GM19463 (cell line): ENCODE data around the gene EPM2A.

Experiments used
- ATAC-seq: cut with Tn5 transposase; IDR thresholded peaks from one replicate; pipeline ENCODE4 v1.9.1; 2021; ENCODE audit warnings: mild to moderate bottlenecking, moderate library complexity; ENCODE audit not compliant: unreplicated experiment

The EPM2A gene

DNA sequence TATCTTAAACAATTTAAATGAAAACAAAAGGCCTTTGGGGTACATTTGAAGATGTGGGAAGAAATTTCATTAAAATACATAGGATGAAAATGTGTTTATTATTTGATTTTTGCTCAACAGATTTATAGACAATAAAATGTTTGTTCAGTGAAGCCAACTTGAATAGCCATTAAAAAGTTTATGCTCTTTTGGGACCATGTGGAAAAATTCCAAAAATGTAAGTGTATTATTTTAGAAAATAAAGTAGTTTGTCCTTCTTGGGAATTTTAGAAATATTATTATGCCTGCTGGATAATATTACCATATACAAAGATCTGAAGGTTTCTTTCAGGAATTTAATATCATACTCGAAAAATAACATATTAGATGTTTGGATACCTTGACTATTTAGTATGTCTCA is 131.3 kb downstream of the EPM2A start:
- ATAC-seq: no peak

GRCh38 chr6:145603424-145603833 is 131.9 kb downstream of the EPM2A start:
- ATAC-seq: no peak

- ATAC-seq: no peak
Observed at GRCh38 chr6:145602726-145603326, 132.5 kb downstream of the EPM2A start.

GRCh38 chr6:145601397-145601796 is 133.9 kb downstream of the EPM2A start:
- ATAC-seq: no peak

DNA sequence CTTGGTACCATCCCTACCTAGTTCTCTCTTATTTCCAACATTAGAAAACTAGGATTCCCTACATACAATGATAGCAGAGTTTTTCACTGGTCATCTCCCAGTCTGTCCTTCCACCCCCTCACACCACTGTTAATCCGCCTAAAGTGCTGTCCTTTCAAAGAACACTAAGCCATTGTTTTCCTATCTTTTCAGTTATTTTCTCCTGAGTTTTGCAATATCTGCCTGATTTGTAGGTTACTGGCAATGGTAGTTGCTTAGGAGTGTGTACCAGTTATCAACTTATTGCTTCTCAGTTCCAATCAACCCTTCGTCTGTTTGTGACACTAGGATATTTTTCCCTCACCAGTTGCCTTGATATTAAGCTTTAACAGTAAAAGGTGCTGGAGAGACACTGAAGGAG is 135.0 kb downstream of the EPM2A start:
- no peak for ATAC-seq

DNA sequence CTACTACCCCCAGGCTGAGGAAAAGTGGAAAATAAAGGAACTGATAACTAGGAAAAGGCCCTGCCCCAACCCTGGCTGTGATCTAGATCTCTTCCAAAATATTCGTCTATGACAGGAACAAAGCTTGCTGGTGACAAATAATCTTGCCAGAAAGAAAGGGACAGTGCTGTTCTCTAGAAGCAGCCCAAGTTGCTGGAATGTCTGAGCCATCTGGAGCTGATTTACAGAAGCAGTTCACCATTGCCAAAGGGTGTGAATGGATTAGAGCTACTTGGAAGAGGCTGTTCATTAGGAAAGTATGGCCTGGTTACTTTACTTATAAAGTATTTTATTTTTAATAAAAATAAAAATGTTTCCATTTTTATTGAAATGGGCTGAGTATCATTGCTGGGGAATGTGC is 146.3 kb downstream of the EPM2A start:
- ATAC-seq: no peak

- no peak for ATAC-seq
Observed at GRCh38 chr6:145587334-145587733, 148.0 kb downstream of the EPM2A start.

DNA sequence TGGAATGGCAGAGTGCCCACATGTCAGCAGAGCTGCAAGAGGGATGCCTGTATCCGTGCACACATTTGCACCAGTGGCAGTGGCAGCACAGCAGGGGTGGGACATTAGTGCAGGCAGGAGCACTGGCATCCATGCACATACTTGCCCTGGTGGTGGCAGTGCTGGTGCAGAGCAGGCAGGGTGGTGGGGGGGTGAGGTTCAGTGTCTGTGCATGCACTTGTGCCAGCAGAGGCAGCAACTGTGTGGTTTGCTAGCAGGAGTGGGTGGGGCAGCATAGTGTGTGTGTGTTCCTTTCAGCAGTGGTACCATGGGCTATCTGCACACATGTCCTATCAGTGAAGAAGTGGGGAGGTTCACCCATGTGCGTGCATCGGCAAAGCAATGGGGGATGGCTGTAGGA is 151.6 kb downstream of the EPM2A start:
- ATAC-seq: no peak
